SJSA1 (cell line): ENCODE results near the gene ARL14. TPM values are rescaled to one million over a fixed set of nuclear protein-coding genes. Genes with fewer than 3 reads are reported as not detected.

Source experiments
- DNase-seq, 2 experiments: peaks; one replicate each; pipeline ENCODE4 v3.0.0-alpha.2; 2015 to 2020; ENCODE audit warnings: low spot score in 2 of 2, low read depth in 1 of 2
- H3K27ac ChIP-seq: fragments of 250-450 bp; sonication (Bioruptor Pico); 2 replicates; pipeline ENCODE4 v1.5.1; 2020; ENCODE audit warnings: mild to moderate bottlenecking, moderate library complexity
- H3K27me3 ChIP-seq: fragments of 250-450 bp; sonication (Bioruptor Pico); replicated peaks from 2 replicates; pipeline ENCODE4 v1.5.1; 2020; ENCODE audit warnings: mild to moderate bottlenecking, moderate library complexity
- H3K36me3 ChIP-seq: fragments of 250-450 bp; sonication (Bioruptor Pico); 2 replicates; pipeline ENCODE4 v1.5.1; 2020; ENCODE audit warnings: mild to moderate bottlenecking
- H3K4me1 ChIP-seq: fragments of 250-450 bp; sonication (Bioruptor Pico); replicated peaks from 2 replicates; pipeline ENCODE4 v1.6.1; 2021; ENCODE audit warnings: mild to moderate bottlenecking
- H3K4me3 ChIP-seq: fragments of 250-450 bp; sonication (Bioruptor Pico); 2 replicates; pipeline ENCODE4 v1.5.1; 2020; ENCODE audit warnings: mild to moderate bottlenecking
- H3K9me3 ChIP-seq: fragments of 250-450 bp; sonication (Bioruptor Pico); replicated peaks from 2 replicates; pipeline ENCODE4 v1.5.1; 2020; ENCODE audit warnings: mild to moderate bottlenecking
- total RNA-seq: library from RNA; depleted of rRNA; stranded (reverse); fragments of >200 nt; shearing (Covaris generic); gene quantifications from 2 replicates; pipeline ENCODE4 v1.2.3, GENCODE V29; 2014; rRNA removed

The ARL14 gene
- total RNA-seq, 1 experiment from 2014 or later = not detected

DNA sequence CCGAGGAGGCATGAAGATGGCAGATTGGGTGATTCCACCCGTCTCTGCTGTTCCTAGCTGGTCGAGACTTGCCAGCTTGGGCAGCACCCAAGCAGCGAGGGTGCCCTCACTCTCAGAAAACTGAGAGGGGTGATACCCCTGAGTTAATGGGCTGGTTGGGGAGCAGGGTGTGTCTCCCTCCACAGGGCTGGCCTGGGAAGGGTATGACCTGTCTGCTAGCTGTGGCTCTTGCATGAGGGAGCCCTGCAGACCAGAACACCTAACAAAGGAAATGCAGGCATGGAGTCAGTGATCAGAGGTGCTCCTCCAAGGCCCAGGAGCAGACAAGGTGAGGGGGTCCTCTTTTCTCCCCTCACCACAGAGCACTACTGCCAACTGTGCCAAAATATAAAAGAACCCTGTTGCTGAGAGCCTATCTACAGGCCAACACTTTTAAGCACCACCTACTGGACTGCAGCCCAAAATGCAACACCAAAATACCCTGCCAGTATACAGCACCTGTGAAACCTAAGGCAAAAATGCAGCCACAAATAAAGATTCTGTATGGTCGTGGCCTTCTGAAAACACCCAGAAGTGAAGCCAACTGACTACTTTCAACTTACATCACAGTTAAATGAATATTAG, 43.3 kb downstream of the ARL14 start:
- Histone ChIP-seq H3K27me3 (no peaks in the 10 kb centered on the region; the same call in 1 of the 2 replicates), H3K4me1 (no peaks in the 10 kb centered on the region), H3K27ac (no peak overlapping the region), H3K4me3 (no peak overlapping the region), H3K9me3 (no peaks in the 10 kb centered on the region), H3K36me3 (no peaks in the 10 kb centered on the region)
- DNase-seq = no peak

DNA sequence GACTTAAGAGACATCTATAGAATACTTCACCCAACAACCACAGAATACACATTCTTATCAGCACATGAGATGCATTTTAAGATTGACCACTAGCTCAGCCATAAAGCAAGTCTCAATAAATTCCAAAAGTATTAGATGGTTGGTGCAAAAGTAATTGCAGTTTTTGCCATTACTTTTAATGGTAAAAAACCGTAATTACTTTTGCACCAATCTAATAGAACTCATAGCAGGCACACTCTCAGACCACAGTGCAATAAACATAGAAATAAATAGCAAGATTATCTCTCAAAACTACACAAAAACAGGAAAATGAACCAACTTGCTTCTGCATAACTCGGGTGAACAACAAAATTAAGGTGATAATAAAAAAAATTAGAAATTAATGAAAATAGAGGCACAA, 45.4 kb downstream of the ARL14 start:
- no peaks in the 10 kb centered on the region for H3K27me3 ChIP-seq
- H3K9me3 ChIP-seq = no peaks in the 10 kb centered on the region
- H3K27ac ChIP-seq = no peak overlapping the region
- no peaks in the 10 kb centered on the region for H3K36me3 ChIP-seq
- no peak for DNase-seq
- no peaks in the 10 kb centered on the region for H3K4me1 ChIP-seq
- H3K4me3 ChIP-seq = no peak overlapping the region

DNA sequence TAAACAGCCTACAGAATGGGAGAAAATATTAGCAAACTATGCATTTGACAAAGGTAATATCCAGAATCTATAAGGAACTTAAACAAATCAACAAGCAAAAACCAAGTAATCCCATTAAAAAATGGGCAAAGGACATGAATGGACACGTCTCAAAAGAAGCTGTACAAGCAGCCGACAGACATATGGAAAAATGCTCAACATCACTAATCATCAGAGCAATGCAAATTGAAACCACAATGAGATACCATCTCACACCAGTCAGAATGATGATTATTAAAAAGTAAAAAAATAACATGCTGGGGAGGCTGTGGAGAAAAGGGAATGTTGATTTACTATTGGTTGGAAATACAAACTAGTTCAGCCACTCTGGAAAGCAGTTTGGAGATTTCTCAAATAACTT, 48.4 kb downstream of the ARL14 start:
- H3K4me1 ChIP-seq = no peaks in the 10 kb centered on the region
- no peak for DNase-seq
- H3K27ac ChIP-seq = no peak overlapping the region
- no peaks in the 10 kb centered on the region for H3K36me3 ChIP-seq
- no peaks in the 10 kb centered on the region for H3K27me3 ChIP-seq
- no peaks in the 10 kb centered on the region for H3K9me3 ChIP-seq
- H3K4me3 ChIP-seq = no peak overlapping the region

Other genes starting within 250 kb of the ARL14 start
- 99.9 and 119 TPM in 2 replicates for gene TRIM59, start 227.4 kb upstream of the ARL14 start, total RNA-seq
- gene KPNA4, start 111.6 kb upstream of the ARL14 start, total RNA-seq = 18.3 and 24.3 TPM in 2 replicates
- gene PPM1L, start 79.1 kb downstream of the ARL14 start, total RNA-seq = 0.03 and 0.24 TPM in 2 replicates